HL-60 (cell line): ENCODE results near the gene TMEM178A.

Source experiments
- DNase-seq, 2 experiments: peaks; one replicate each; pipeline ENCODE4 v3.0.0-alpha.2; 2010 to 2020; ENCODE audit warnings: low read depth in 1 of 2, low spot score in 1 of 2
- H3K27ac ChIP-seq: fragments of 250-450 bp; sonication (Bioruptor Pico); replicated peaks from 2 replicates; pipeline ENCODE4 v1.5.1; 2020; ENCODE audit warnings: mild to moderate bottlenecking, moderate library complexity
- H3K27me3 ChIP-seq: fragments of 250-450 bp; sonication (Bioruptor Pico); 2 replicates; pipeline ENCODE4 v1.5.1; 2021; ENCODE audit warnings: mild to moderate bottlenecking, moderate library complexity; ENCODE audit not compliant: insufficient read depth, poor library complexity, severe bottlenecking
- H3K4me3 ChIP-seq: replicated peaks from 2 replicates; pipeline ENCODE4 v1.5.1; 2011; ENCODE audit warnings: mild to moderate bottlenecking, control low read depth, low read length; ENCODE audit not compliant: insufficient read depth
- CTCF ChIP-seq: IDR thresholded peaks from one replicate; pipeline ENCODE4 v1.5.1; 2011; ENCODE audit warnings: low read length, control low read depth, inconsistent platforms; ENCODE audit not compliant: insufficient read depth
- GABPA ChIP-seq: IDR thresholded peaks from 2 replicates; pipeline ENCODE4 v1.6.1; 2012; ENCODE audit warnings: low read depth
- POLR2AphosphoS5 ChIP-seq: IDR thresholded peaks from 2 replicates; pipeline ENCODE4 v1.6.1; 2012; ENCODE audit warnings: low read depth
- REST ChIP-seq: IDR thresholded peaks from 2 replicates; pipeline ENCODE4 v1.6.1; 2012; ENCODE audit warnings: low read depth; ENCODE audit not compliant: insufficient replicate concordance
- SPI1 ChIP-seq: IDR thresholded peaks from 2 replicates; pipeline ENCODE4 v1.6.1; 2012; ENCODE audit warnings: low read depth, mild to moderate bottlenecking, borderline replicate concordance

Gene TMEM178A

GRCh38 chr2:39636306-39636705 lies 29.4 kb upstream of the TMEM178A start:
- no peaks in the 10 kb centered on the region for H3K27me3 ChIP-seq
- DNase-seq: no peak
- H3K4me3 ChIP-seq: no peak overlapping the region
- peak; percentile 69 for TF ChIP-seq SPI1
- TF ChIP-seq GABPA: no peak
- no peak overlapping the region for H3K27ac ChIP-seq

- Histone ChIP-seq H3K4me3 (no peak overlapping the region), H3K27me3 (no peaks in the 10 kb centered on the region), H3K27ac (no peak overlapping the region)
- TF ChIP-seq POLR2AphosphoS5: no peak
- no peak for TF ChIP-seq REST
- TF ChIP-seq CTCF: no peak
- no peak for TF ChIP-seq GABPA
- TF ChIP-seq SPI1: no peak
- DNase-seq: no peak
Measured at GRCh38 chr2:39638581-39638980, 27.1 kb upstream of the TMEM178A start.

GRCh38 chr2:39640107-39640506 lies 25.6 kb upstream of the TMEM178A start:
- no peak for DNase-seq
- H3K4me3 ChIP-seq: no peak overlapping the region
- no peaks in the 10 kb centered on the region for H3K27me3 ChIP-seq
- no peak for TF ChIP-seq SPI1
- TF ChIP-seq REST: no peak
- no peak for TF ChIP-seq GABPA
- no peak for TF ChIP-seq POLR2AphosphoS5
- TF ChIP-seq CTCF: no peak
- no peak overlapping the region for H3K27ac ChIP-seq

- Histone ChIP-seq H3K27ac (no peak overlapping the region), H3K4me3 (no peak overlapping the region)
Measured at GRCh38 chr2:39640681-39641080, 25.0 kb upstream of the TMEM178A start.

More at GRCh38 chr2:39640681-39641080, 25.0 kb upstream of the TMEM178A start:
- no peaks in the 10 kb centered on the region for H3K27me3 ChIP-seq
- no peak for DNase-seq
- TF ChIP-seq POLR2AphosphoS5 (no peak), REST (no peak), GABPA (no peak), CTCF (no peak), SPI1 (no peak)
